ENCODE data around the gene PRDX2.

PRDX2 gene

DNA sequence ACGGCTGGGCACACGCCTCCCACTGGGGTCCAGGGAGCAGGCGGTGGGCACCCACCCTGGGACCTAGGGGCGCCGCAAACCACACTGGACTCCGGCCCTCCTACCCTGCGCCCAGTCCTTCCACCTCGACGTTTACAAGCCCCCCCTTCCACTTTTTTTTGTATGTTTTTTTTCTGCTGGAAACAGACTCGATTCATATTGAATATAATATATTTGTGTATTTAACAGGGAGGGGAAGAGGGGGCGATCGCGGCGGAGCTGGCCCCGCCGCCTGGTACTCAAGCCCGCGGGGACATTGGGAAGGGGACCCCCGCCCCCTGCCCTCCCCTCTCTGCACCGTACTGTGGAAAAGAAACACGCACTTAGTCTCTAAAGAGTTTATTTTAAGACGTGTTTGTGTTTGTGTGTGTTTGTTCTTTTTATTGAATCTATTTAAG is 8.7 kb downstream of the PRDX2 start:
- H3K27ac Mint-ChIP-seq = peak overlapping the region; percentile 99
- peaks cover 13% of the 10 kb centered on the region for H3K36me3 Mint-ChIP-seq
- peaks cover 7% of the 10 kb centered on the region for H3K27me3 Mint-ChIP-seq
- no peaks in the 10 kb centered on the region for H3K9me3 Mint-ChIP-seq
- peaks cover 49% of the 10 kb centered on the region for H3K4me1 Mint-ChIP-seq
- CTCF ChIA-PET = interaction anchor here (0.6 to 14.0 kb wide), 3 partner anchors 24 to 125 kb away, joined by 3 to 706 read pairs (median 3); partner anchors contain the start of gene HOOK2
- no peak for DNase-seq
- H3K4me3 Mint-ChIP-seq = peak overlapping the region; percentile 92

- H3K4me3 Mint-ChIP-seq = peak overlapping the region; percentile 92
- peaks cover 7% of the 10 kb centered on the region for H3K27me3 Mint-ChIP-seq
- peak overlapping the region; percentile 99 for H3K27ac Mint-ChIP-seq
- H3K36me3 Mint-ChIP-seq = peaks cover 13% of the 10 kb centered on the region
- DNase-seq = peak; percentile 89
- CTCF ChIA-PET = interaction anchor here (0.5 to 14.0 kb wide), 2 partner anchors 23 to 56 kb away, joined by 3 to 706 read pairs; partner anchors contain the start of gene HOOK2
- H3K4me1 Mint-ChIP-seq = peaks cover 49% of the 10 kb centered on the region
- H3K9me3 Mint-ChIP-seq = no peaks in the 10 kb centered on the region
Observed at GRCh38 chr19:12792051-12792852, 9.3 kb downstream of the PRDX2 start.

DNA sequence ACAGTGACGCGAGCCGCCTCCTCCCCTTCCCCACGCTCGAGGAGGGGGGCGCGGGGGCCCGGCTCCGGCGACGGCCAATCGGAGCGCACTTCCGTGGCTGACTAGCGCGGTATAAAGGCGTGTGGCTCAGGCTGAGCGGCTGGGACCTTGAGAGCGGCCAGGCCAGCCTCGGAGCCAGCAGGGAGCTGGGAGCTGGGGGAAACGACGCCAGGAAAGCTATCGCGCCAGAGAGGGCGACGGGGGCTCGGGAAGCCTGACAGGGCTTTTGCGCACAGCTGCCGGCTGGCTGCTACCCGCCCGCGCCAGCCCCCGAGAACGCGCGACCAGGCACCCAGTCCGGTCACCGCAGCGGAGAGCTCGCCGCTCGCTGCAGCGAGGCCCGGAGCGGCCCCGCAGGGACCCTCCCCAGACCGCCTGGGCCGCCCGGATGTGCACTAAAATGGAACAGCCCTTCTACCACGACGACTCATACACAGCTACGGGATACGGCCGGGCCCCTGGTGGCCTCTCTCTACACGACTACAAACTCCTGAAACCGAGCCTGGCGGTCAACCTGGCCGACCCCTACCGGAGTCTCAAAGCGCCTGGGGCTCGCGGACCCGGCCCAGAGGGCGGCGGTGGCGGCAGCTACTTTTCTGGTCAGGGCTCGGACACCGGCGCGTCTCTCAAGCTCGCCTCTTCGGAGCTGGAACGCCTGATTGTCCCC is 10.1 kb downstream of the PRDX2 start, which contains the start of gene JUNB:
JUNB (plus strand) TSS at position 142 of the 706 bp plus-strand sequence; CDS start at position 428, 286 bp downstream.
- peaks cover 7% of the 10 kb centered on the region for H3K27me3 Mint-ChIP-seq
- H3K27ac Mint-ChIP-seq = peak within 1 kb of the TSS; percentile 99
- peaks cover 10% of the 10 kb centered on the region for H3K36me3 Mint-ChIP-seq
- H3K4me1 Mint-ChIP-seq = peaks cover 45% of the 10 kb centered on the region
- H3K9me3 Mint-ChIP-seq = no peaks in the 10 kb centered on the region
- peak; percentile 96 for DNase-seq
- peak within 1 kb of the TSS; percentile 92 for H3K4me3 Mint-ChIP-seq
- CTCF ChIA-PET = interaction anchor here (0.5 to 14.0 kb wide), 3 partner anchors 22 to 58 kb away, joined by 3 to 706 read pairs (median 4); partner anchors contain the start of genes HOOK2 and TRIR

DNA sequence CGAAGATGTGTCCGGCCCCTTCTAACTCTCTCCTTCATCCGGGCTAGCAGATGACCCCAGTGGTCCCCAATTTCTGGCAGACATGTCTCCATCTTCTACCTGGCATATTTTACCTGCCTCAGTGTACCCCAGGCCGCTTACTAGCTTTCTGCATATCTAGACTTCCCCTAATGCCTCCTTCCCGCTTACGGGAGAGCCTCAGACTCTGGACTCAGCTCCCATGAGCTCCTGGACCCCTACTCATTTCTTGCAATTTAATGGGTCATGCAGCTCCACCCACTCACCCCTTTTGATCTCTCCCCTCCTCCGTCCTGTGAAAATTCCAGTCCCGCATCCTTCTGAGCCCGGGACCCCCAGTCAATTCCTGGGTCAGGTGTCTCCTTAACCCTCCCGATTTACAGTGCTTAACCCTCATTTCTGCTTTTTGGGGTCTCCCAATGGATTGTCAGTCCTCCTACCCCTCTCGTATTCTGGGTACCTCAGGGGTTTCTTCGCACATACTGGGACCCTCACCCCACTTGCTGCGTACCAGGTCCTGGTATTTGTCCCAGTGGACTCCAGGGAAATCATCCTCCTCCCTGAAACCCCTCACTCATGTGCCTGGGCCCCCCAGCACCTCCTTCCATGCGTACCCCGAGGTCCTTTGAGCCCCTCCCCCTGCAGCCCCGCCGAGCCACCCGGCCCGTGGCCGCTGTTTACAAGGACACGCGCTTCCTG is 10.8 kb downstream of the PRDX2 start:
- peak overlapping the region; percentile 92 for H3K4me3 Mint-ChIP-seq
- H3K9me3 Mint-ChIP-seq = no peaks in the 10 kb centered on the region
- H3K4me1 Mint-ChIP-seq = peaks cover 38% of the 10 kb centered on the region
- peaks cover 7% of the 10 kb centered on the region for H3K27me3 Mint-ChIP-seq
- peak; percentile 30 for DNase-seq
- H3K36me3 Mint-ChIP-seq = peaks cover 8% of the 10 kb centered on the region
- peak overlapping the region; percentile 99 for H3K27ac Mint-ChIP-seq
- CTCF ChIA-PET = interaction anchor here (0.7 to 14.0 kb wide), 2 partner anchors 21 to 57 kb away, joined by 4 to 706 read pairs; partner anchors contain the start of genes HOOK2 and TRIR

- CTCF ChIA-PET = interaction anchor here (1.4 to 14.0 kb wide), 4 partner anchors 9 to 24 kb away, joined by 4 to 706 read pairs (median 20); partner anchors contain the start of gene HOOK2
- H3K9me3 Mint-ChIP-seq = no peaks in the 10 kb centered on the region
- H3K4me1 Mint-ChIP-seq = peaks cover 34% of the 10 kb centered on the region
- H3K27me3 Mint-ChIP-seq = peaks cover 7% of the 10 kb centered on the region
- H3K27ac Mint-ChIP-seq = peak overlapping the region; percentile 99
- peak; percentile 95 for DNase-seq
- H3K4me3 Mint-ChIP-seq = peak overlapping the region; percentile 92
- H3K36me3 Mint-ChIP-seq = peaks cover 8% of the 10 kb centered on the region
Observed at GRCh38 chr19:12789904-12790619, 11.5 kb downstream of the PRDX2 start.

DNA sequence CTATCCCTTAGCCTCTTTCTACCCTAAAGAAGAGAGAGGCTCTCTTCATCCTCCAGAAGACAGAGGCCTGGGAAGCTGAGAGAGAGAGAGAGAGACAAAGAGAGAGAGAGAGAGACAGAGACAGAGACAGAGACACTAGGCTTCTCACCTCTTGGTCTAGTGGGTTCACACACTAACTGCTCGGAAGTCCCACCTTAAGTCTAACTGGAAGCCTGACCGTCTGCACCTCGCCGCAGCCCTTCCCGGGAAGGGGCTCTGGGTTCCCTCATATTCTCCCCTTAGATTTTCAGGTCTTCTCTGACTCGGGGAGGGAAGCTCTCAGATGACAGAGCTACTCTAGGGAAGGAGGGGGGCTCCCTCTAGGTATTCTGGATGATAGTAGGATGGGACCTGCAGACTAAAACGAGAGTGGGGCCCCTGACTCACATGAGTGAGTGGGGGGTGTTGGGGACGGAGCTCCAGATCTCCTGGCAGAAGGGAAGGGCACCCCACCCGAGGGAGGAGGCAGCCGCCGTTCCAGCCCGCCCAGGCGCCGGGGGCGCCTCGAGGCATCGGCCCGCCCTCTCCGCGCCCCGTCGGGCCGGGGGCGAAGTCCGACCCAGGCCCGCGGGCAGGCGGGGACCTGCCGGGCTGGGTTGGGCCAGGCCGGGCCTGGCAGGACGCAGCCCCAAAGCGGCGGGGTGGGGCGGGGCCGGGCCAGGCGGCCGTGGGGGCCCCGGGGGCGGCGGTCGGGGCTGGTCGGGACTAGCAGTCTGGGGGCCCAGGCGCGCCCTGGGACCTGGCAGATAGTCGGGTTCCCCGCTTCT is 12.3 kb downstream of the PRDX2 start:
- peaks cover 27% of the 10 kb centered on the region for H3K4me1 Mint-ChIP-seq
- H3K4me3 Mint-ChIP-seq = peak overlapping the region; percentile 92
- CTCF ChIA-PET = interaction anchor here (0.8 to 3.5 kb wide), 4 partner anchors 10 to 23 kb away, joined by 3 to 31 read pairs (median 6); no protein-coding TSS in a partner anchor
- no peaks in the 10 kb centered on the region for H3K9me3 Mint-ChIP-seq
- peaks cover 8% of the 10 kb centered on the region for H3K36me3 Mint-ChIP-seq
- peaks cover 7% of the 10 kb centered on the region for H3K27me3 Mint-ChIP-seq
- peak overlapping the region; percentile 99 for H3K27ac Mint-ChIP-seq
- no peak for DNase-seq

DNA sequence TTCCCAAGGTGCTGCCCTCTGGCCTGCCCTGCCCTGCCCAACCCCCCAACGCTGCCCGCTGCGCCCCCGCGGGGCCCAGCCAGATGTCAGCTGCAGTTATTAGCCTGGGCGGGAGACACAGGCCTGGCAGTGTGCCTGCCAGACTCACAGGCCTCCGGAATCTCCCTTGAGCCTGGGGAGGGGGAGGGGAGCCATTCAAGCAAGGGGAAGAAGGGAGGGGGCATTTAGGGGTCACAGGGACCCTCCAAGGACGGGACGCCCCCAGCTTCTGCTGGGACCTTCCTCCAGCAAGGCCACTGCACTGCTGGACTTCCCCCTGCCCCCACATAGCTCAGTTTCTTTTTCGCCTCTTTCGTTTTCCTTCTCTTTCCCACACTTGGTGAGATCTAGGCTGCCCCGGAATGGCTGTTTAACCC is 12.9 kb downstream of the PRDX2 start:
- Mint-ChIP-seq H3K27me3 (peaks cover 7% of the 10 kb centered on the region), H3K9me3 (no peaks in the 10 kb centered on the region), H3K4me3 (peak overlapping the region; percentile 80), H3K27ac (peak overlapping the region; percentile 89), H3K36me3 (peaks cover 8% of the 10 kb centered on the region), H3K4me1 (peaks cover 23% of the 10 kb centered on the region)
- peak; percentile 35 for DNase-seq
- CTCF ChIA-PET = interaction anchor here (0.8 to 3.5 kb wide), 4 partner anchors 11 to 23 kb away, joined by 3 to 31 read pairs (median 6); no protein-coding TSS in a partner anchor

DNA sequence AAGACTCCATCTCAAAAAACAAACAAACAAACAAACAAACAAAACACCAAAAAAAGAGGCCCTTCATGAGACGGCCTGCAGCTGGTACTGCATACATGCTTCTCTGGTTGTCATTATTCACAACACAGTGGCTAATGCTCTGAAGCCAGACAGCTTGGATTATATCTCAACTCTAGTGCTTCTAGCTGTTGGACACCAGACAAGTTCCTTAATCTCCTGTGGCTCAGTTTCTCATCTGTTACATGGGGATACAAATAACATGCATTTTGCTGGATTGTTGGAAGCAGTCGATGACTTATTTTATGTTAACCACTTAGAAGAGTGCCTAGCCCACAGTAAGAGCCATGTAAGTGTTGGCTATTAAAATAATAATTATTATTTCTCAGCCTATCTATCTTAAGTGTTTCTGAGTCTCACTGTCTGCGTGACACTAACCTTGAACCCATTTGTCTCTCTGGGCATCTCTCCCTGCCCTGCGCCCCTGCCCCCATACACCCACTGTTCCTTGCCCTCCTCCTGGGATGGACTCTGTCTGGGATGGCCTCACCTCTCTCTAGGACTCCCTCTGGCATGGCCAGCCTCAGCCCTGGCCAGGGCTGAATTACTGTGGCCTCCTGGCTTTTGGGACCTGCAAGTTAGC is 13.4 kb downstream of the PRDX2 start:
- H3K4me3 Mint-ChIP-seq = no peak overlapping the region

DNA sequence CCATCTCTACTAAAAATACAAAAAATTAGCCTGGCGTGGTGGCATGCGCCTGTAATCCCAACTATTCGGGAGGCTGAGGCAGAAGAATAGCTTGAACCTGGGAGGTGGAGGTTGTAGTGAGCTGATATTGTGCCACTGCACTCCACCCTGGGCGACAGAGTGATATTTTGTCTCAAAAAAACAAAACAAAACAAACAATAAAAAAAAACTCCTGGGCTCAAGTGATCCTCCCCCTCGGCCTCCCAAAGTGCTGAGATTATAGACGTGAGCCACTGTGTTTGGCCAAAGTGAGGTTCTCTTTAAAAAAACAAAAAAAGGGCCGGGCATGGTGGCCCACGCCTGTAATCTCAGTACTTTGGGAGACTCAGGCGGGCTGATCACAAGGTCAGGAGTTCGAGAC is 14.1 kb downstream of the PRDX2 start:
- Mint-ChIP-seq H3K4me1 (peaks cover 31% of the 10 kb centered on the region), H3K27ac (no peak overlapping the region), H3K9me3 (no peaks in the 10 kb centered on the region), H3K27me3 (peaks cover 3% of the 10 kb centered on the region), H3K36me3 (peaks cover 2% of the 10 kb centered on the region), H3K4me3 (no peak overlapping the region)
- no peak for DNase-seq
- CTCF ChIA-PET = interaction anchor here (1.4 to 3.5 kb wide), 2 partner anchors 10 to 21 kb away, joined by 3 to 31 read pairs; no protein-coding TSS in a partner anchor

More for the DNA sequence above, 13.4 kb downstream of the PRDX2 start:
- DNase-seq = no peak
- peaks cover 4% of the 10 kb centered on the region for H3K27me3 Mint-ChIP-seq
- CTCF ChIA-PET = interaction anchor here (0.8 to 3.5 kb wide), 4 partner anchors 11 to 22 kb away, joined by 3 to 31 read pairs (median 6); no protein-coding TSS in a partner anchor
- H3K27ac Mint-ChIP-seq = peak overlapping the region; percentile 89
- H3K9me3 Mint-ChIP-seq = no peaks in the 10 kb centered on the region
- peaks cover 5% of the 10 kb centered on the region for H3K36me3 Mint-ChIP-seq
- H3K4me1 Mint-ChIP-seq = peaks cover 28% of the 10 kb centered on the region

DNA sequence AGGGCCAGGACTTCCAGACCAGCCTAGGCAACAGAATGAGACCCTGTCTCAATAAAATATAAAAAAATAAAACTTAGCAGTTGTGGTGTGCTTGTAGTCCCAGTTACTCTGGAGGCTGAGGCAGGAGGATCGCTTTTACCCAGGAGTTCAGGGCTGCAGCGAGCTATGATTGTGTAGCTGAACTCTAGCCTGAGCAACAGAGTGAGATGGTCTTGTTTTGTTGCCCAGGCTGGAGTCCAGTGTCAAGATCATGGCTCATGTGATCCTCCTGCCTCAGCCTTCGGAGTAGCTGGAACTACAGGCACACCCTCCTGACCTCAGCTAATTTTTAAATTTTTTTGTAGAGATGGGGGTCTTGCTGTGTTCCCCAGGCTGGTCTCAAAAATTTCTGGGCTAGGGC is 14.6 kb downstream of the PRDX2 start:
- Mint-ChIP-seq H3K4me1 (peaks cover 34% of the 10 kb centered on the region), H3K27me3 (peaks cover 3% of the 10 kb centered on the region), H3K9me3 (no peaks in the 10 kb centered on the region), H3K4me3 (no peak overlapping the region), H3K36me3 (no peaks in the 10 kb centered on the region), H3K27ac (no peak overlapping the region)
- CTCF ChIA-PET = interaction anchor here (1.4 to 3.5 kb wide), 2 partner anchors 9 to 21 kb away, joined by 3 to 31 read pairs; no protein-coding TSS in a partner anchor
- DNase-seq = no peak

DNA sequence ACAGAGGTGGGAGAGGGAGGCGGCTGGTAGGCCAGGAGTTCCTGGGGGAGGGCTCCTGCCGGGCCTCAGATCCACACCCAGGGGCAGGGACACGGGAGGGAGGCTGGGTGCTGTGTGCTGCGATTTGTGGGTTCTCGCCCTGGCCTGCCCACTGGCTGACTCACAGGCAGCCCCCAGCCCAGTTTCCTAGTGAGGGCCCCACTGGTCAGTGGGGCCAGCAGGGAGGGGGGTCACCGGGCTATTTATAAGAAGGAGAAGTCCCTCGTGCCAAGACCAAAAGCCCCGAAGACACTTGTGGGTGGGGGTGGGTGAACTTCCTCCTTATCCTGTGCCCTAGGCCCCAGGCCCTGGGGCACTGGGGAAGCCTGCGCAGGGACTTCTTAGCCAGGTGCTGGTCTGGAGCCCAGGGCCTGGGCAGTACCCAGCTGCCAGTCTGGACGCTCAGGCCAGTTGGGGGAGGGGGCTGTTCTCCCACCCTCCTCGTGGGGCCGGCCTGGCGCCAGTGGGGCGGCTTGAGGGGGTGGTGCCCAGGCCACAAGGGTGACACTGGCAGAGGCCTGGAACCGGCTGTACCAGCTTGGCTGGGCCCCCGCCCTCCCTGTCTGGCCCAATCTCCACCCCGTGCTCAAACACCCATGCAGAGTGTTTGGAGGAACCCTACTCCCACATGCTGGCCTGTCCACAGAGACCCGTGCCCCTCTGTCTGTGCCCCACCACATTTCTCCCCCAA is 15.3 kb downstream of the PRDX2 start:
- Mint-ChIP-seq H3K9me3 (no peaks in the 10 kb centered on the region), H3K36me3 (no peaks in the 10 kb centered on the region), H3K27ac (peak overlapping the region; percentile 47), H3K27me3 (peaks cover 2% of the 10 kb centered on the region), H3K4me1 (peaks cover 40% of the 10 kb centered on the region), H3K4me3 (no peak overlapping the region)
- DNase-seq = peak; percentile 38
- CTCF ChIA-PET = interaction anchor here (1.3 to 3.5 kb wide), 3 partner anchors 9 to 20 kb away, joined by 3 to 31 read pairs (median 6); no protein-coding TSS in a partner anchor

Measured in activated naive CD4-positive, alpha-beta T cell treated with anti-CD3 and anti-CD28 coated beads, Interleukin-2, amount 10 ng/mL, durations not matched to agents 7 days and 5 days (primary cell).